Measurements from ENCODE around the gene ENOX2.

Gene ENOX2

GRCh38 chrX:130691576-130691975, 211.4 kb downstream of the ENOX2 start:
- no peak for DNase-seq

GRCh38 chrX:130688360-130688759, 214.6 kb downstream of the ENOX2 start:
- DNase-seq: no peak

- peak; percentile 57 for DNase-seq
Observed at GRCh38 chrX:130682990-130683389, 220.0 kb downstream of the ENOX2 start.

GRCh38 chrX:130680164-130681035, 222.6 kb downstream of the ENOX2 start:
- no peak for DNase-seq

- DNase-seq: no peak
Observed at GRCh38 chrX:130676861-130677260, 226.1 kb downstream of the ENOX2 start.

GRCh38 chrX:130672214-130672613, 230.8 kb downstream of the ENOX2 start:
- no peak for DNase-seq

- no peak for DNase-seq
Observed at GRCh38 chrX:130669233-130669632, 233.8 kb downstream of the ENOX2 start.

GRCh38 chrX:130665263-130665662, 237.7 kb downstream of the ENOX2 start:
- no peak for DNase-seq

- no peak for DNase-seq
Observed at GRCh38 chrX:130658310-130658709, 244.7 kb downstream of the ENOX2 start.

GRCh38 chrX:130654409-130654950, 248.5 kb downstream of the ENOX2 start:
- DNase-seq: no peak

GRCh38 chrX:130652824-130653578, 250.0 kb downstream of the ENOX2 start:
- no peak for DNase-seq

- DNase-seq: no peak
Observed at GRCh38 chrX:130649738-130650137, 253.3 kb downstream of the ENOX2 start.

- DNase-seq: no peak
Observed at GRCh38 chrX:130647468-130647867, 255.5 kb downstream of the ENOX2 start.

GRCh38 chrX:130645955-130646583, 256.9 kb downstream of the ENOX2 start:
- no peak for DNase-seq

GRCh38 chrX:130637591-130637990, 265.4 kb downstream of the ENOX2 start:
- DNase-seq: no peak

GRCh38 chrX:130636277-130636676, 266.7 kb downstream of the ENOX2 start:
- no peak for DNase-seq

- DNase-seq: no peak
Observed at GRCh38 chrX:130631011-130631410, 272.0 kb downstream of the ENOX2 start.

- DNase-seq: no peak
Observed at GRCh38 chrX:130628516-130628915, 274.5 kb downstream of the ENOX2 start.

- no peak for DNase-seq
Observed at GRCh38 chrX:130626521-130626920, 276.5 kb downstream of the ENOX2 start.

GRCh38 chrX:130625386-130625785, 277.6 kb downstream of the ENOX2 start:
- DNase-seq: no peak

- no peak for DNase-seq
Observed at GRCh38 chrX:130623518-130623917, 279.5 kb downstream of the ENOX2 start.

- no peak for DNase-seq
Observed at GRCh38 chrX:130615941-130616340, 287.1 kb downstream of the ENOX2 start.

GRCh38 chrX:130607431-130607830, 295.6 kb downstream of the ENOX2 start:
- no peak for DNase-seq
